Diencephalon (tissue), 1 donor: ENCODE results near the gene PCK1. TPM values are rescaled to one million over a fixed set of nuclear protein-coding genes. Genes with fewer than 3 reads are reported as not detected.

Experiments
- total RNA-seq: library from RNA; depleted of rRNA; stranded (reverse); fragments of >200 nt; gene quantifications from one replicate; pipeline ENCODE4 v1.2.3, GENCODE V29; 2014

PCK1 gene
- not detected for total RNA-seq

GRCh38 chr20:57560554-57561355, at the start of gene PCK1:
TSS of gene PCK1 (plus strand) at chr20:57561110. CDS start at chr20:57561412, 302 bp downstream.

GRCh38 chr20:57524511-57525176, 36.3 kb upstream of the PCK1 start, which contains the start of gene CTCFL:
TSS of gene CTCFL (minus strand) at chr20:57525140. CDS start at chr20:57524205, 935 bp downstream.

Other genes starting within 250 kb of the PCK1 start
- not detected for gene SPO11, start 231.3 kb upstream of the PCK1 start, total RNA-seq
- 34.4 TPM for gene RAE1, start 209.9 kb upstream of the PCK1 start, total RNA-seq
- gene RBM38, start 169.7 kb upstream of the PCK1 start, total RNA-seq, result 11.5 TPM
- gene CTCFL, start 36.0 kb upstream of the PCK1 start, total RNA-seq, result 0.23 TPM
- not detected for gene ZBP1, start 59.3 kb downstream of the PCK1 start, total RNA-seq
- gene PMEPA1, start 148.9 kb downstream of the PCK1 start, total RNA-seq, result 16.1 TPM